ENCODE measurements around the gene SPNS1.

DNA sequence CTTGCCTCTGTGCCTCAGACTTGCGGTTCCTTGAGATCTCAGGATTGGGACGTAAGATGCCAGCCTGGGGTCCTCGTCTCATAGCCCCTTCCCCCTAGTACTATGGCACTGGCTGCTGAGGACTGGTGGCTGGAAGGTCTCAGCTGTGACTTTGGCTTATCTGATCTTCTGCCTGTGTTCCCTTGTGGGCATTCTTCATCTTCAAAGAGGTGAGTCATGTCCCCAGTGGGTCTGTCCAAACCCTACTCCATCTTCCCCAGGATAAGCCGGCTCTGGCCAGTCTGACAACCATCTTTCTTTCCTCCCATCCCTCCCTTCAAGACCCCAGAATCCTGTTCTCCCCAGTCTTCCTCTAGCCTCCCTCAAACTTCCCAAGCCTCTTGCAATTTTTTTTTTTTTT lies 39.2 kb upstream of the SPNS1 start:
- TF ChIP-seq, protein P1, sequence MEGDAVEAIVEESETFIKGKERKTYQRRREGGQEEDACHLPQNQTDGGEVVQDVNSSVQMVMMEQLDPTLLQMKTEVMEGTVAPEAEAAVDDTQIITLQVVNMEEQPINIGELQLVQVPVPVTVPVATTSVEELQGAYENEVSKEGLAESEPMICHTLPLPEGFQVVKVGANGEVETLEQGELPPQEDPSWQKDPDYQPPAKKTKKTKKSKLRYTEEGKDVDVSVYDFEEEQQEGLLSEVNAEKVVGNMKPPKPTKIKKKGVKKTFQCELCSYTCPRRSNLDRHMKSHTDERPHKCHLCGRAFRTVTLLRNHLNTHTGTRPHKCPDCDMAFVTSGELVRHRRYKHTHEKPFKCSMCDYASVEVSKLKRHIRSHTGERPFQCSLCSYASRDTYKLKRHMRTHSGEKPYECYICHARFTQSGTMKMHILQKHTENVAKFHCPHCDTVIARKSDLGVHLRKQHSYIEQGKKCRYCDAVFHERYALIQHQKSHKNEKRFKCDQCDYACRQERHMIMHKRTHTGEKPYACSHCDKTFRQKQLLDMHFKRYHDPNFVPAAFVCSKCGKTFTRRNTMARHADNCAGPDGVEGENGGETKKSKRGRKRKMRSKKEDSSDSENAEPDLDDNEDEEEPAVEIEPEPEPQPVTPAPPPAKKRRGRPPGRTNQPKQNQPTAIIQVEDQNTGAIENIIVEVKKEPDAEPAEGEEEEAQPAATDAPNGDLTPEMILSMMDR (IDR thresholded peaks at IDR 0.05): no peak
- TF ChIP-seq ZFX (IDR thresholded peaks at IDR 0.05; ENCODE audit: borderline replicate concordance): no peak
